K562 (cell line): Measurements from ENCODE around the gene GJC2. TPM values are rescaled to one million over a fixed set of nuclear protein-coding genes. Genes with fewer than 3 reads are reported as not detected.
A peak's percentile ranks its signal among the peaks of the same experiment; 100 is the strongest.

Source experiments
- ATF7 ChIP-seq: fragments of 450-650 bp; IDR thresholded peaks from 2 replicates; pipeline ENCODE4 v1.7.1; 2014; ENCODE audit warnings: mild to moderate bottlenecking, moderate library complexity
- BMI1 ChIP-seq: fragments of 150-350 bp; IDR thresholded peaks from 2 replicates; pipeline ENCODE4 v1.6.1; 2014; ENCODE audit warnings: low read length
- FOXP1 ChIP-seq: sonication (generic); formaldehyde crosslinking; IDR thresholded peaks from 2 replicates; pipeline ENCODE4 v1.8.0; 2022; ENCODE audit warnings: mild to moderate bottlenecking, missing genetic modification reagents
- KAT7 ChIP-seq: sonication (generic); formaldehyde crosslinking; IDR thresholded peaks from 2 replicates; pipeline ENCODE4 v1.8.0; 2022; ENCODE audit warnings: missing genetic modification reagents, mild to moderate bottlenecking, borderline replicate concordance
- PBX2 ChIP-seq, 2 experiments: IDR thresholded peaks in 1 of 2; conservative IDR thresholded peaks in 1 of 2; 2 replicates each; pipeline ENCODE4 v1.6.1; 2016; ENCODE audit warnings: low read depth in 2 of 2, mild to moderate bottlenecking in 1 of 2, missing compliant biosample characterization in 1 of 2, missing genetic modification characterization in 1 of 2, moderate library complexity in 1 of 2
- POLR3G ChIP-seq: IDR thresholded peaks from 2 replicates; pipeline ENCODE4 v1.6.1; 2011; ENCODE audit not compliant: insufficient read length, insufficient replicate concordance; ENCODE audit errors: extremely low read depth
- RBFOX2 ChIP-seq: fragments of 200-400 bp; formaldehyde crosslinking; IDR thresholded peaks from 2 replicates; pipeline ENCODE4 v1.6.1; 2017; ENCODE audit warnings: low read depth, mild to moderate bottlenecking, low read length, moderate library complexity
- SP2 ChIP-seq: IDR thresholded peaks from 2 replicates; pipeline ENCODE4 v1.6.1; 2011; ENCODE audit warnings: mild to moderate bottlenecking, low read depth, low read length, moderate library complexity; ENCODE audit not compliant: poor library complexity, severe bottlenecking; ENCODE audit errors: extremely low read depth
- ZNF592 ChIP-seq: fragments of 450-650 bp; IDR thresholded peaks from 2 replicates; pipeline ENCODE4 v1.6.1; 2017; ENCODE audit warnings: antibody characterized with exemption, mild to moderate bottlenecking
- polyA plus RNA-seq, 8 experiments: library from polyadenylated mRNA; depleted of rRNA in 4 of 8; stranded (reverse) in 5 of 8; unstranded in 3 of 8; fragments of >200 nt; fragmentation: Nextera tagmentation in 2 of 8; fragmentation: Illumina TruSeq in 1 of 8; extraction: Ambion mirVana in 2 of 8; extraction: Trizol in 1 of 8; gene quantifications; 2 replicates each; pipeline versions ENCODE4 v1.2.1 to v1.2.3, GENCODE V29; 2011 to 2014; ENCODE audit warnings: inconsistent platforms in 1 of 8, missing spikeins in 1 of 8
- total RNA-seq, 7 experiments: library from RNA; depleted of rRNA in 6 of 7; stranded (reverse); fragments of >200 nt in 6 of 7; fragmentation: Illumina TruSeq in 2 of 7; extraction: Trizol in 2 of 7; gene quantifications; 2 replicates each; pipeline versions ENCODE4 v1.2.1 to v1.2.3, GENCODE V29; 2011 to 2021; ENCODE audit warnings: low replicate concordance in 1 of 7
- TF ChIP-seq, protein P1 (sequence below), 3 experiments: fragments of 200-800 bp in 1 of 3; sonication (Bioruptor generic) in 1 of 3; sonication (generic) in 1 of 3; formaldehyde crosslinking in 1 of 3; IDR thresholded peaks; 2 replicates each; pipeline versions ENCODE4 v1.6.1 to v1.8.0; 2016 to 2022; ENCODE audit warnings: mild to moderate bottlenecking in 2 of 3, missing compliant biosample characterization in 2 of 3, missing genetic modification characterization in 2 of 3, missing genetic modification reagents in 1 of 3

Gene GJC2
- total and polyA plus RNA-seq, 9 of the 15 experiments (the other 6 are each of a cell fraction or from before 2014, with no cell fraction given): 0.03 to 0.62 (median 0.11) TPM; not detected in 2

- TF ChIP-seq ZNF592 (no peak), PBX2 (CRISPR knock-in tag; IDR thresholded peaks at IDR 0.05; ENCODE audit: low read depth) (no peak), PBX2 (tag; conservative IDR thresholded peaks at IDR 0.05; ENCODE audit: low read depth) (no peak), KAT7 (CRISPR knock-in tag) (0 out of 2 replicates have a peak, but pooled peaks have one; percentile 37), FOXP1 (CRISPR knock-in tag) (0 out of 2 replicates have a peak, but pooled peaks have one; percentile 20), ATF7 (no peak), SP2 (no peak), RBFOX2 (no peak), POLR3G (no peak), BMI1 (no peak)
- TF ChIP-seq, protein P1, sequence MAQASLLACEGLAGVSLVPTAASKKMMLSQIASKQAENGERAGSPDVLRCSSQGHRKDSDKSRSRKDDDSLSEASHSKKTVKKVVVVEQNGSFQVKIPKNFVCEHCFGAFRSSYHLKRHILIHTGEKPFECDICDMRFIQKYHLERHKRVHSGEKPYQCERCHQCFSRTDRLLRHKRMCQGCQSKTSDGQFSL (CRISPR knock-in tag; IDR thresholded peaks at IDR 0.05): no peak
- TF ChIP-seq, protein P1 (tag; IDR thresholded peaks at IDR 0.05): no peak
Observed at GRCh38 chr1:228141226-228142044, 8.3 kb upstream of the GJC2 start (continued).
